ENCODE measurements around the gene DCLRE1A. TPM values are rescaled to one million over a fixed set of nuclear protein-coding genes. Genes with fewer than 3 reads are reported as not detected.
"Not testable (repeated sequence)": the region's sequence is repeated elsewhere in the genome, so short reads cannot be mapped to it uniquely, and the experiment has no call there.

Gene DCLRE1A
- total RNA-seq, 1 donor from 2014 or later = 7.3 TPM

DNA sequence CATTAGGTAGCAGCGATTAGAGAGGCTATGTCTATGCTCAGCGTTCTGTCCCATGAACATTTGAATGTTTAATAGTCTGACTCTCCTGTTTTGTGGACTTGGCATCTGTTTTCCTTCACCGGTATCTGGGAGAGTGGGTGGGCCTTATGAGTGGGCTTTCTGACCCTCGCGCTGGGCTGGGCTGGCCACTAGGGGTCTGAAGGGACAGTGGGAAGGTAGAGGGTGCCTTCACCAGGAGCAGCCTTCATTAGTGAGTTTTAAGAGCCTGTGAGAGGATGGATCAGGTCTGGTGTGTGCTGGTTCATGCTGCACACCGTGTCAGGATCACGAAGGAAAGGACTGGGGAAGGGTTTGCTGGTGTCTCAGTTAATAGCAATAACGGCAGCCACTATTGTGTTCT lies 33.4 kb downstream of the DCLRE1A start:
- no peaks in the 10 kb centered on the region for H3K27me3 Mint-ChIP-seq (ENCODE audit: unreplicated experiment)
- H3K9me3 Mint-ChIP-seq (ENCODE audit: unreplicated experiment) = no peaks in the 10 kb centered on the region
- H3K4me3 Mint-ChIP-seq (ENCODE audit: unreplicated experiment) = no peak overlapping the region
- H3K27ac Mint-ChIP-seq (ENCODE audit: unreplicated experiment) = no peak overlapping the region
- DNase-seq (ENCODE audit: extremely low spot score, unreplicated experiment) = no peak
- no peaks in the 10 kb centered on the region for H3K4me1 Mint-ChIP-seq (ENCODE audit: unreplicated experiment)
- TF ChIP-seq, protein P1, sequence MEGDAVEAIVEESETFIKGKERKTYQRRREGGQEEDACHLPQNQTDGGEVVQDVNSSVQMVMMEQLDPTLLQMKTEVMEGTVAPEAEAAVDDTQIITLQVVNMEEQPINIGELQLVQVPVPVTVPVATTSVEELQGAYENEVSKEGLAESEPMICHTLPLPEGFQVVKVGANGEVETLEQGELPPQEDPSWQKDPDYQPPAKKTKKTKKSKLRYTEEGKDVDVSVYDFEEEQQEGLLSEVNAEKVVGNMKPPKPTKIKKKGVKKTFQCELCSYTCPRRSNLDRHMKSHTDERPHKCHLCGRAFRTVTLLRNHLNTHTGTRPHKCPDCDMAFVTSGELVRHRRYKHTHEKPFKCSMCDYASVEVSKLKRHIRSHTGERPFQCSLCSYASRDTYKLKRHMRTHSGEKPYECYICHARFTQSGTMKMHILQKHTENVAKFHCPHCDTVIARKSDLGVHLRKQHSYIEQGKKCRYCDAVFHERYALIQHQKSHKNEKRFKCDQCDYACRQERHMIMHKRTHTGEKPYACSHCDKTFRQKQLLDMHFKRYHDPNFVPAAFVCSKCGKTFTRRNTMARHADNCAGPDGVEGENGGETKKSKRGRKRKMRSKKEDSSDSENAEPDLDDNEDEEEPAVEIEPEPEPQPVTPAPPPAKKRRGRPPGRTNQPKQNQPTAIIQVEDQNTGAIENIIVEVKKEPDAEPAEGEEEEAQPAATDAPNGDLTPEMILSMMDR (IDR thresholded peaks at IDR 0.05) = no peak
- no peaks in the 10 kb centered on the region for H3K36me3 Mint-ChIP-seq (ENCODE audit: unreplicated experiment)

DNA sequence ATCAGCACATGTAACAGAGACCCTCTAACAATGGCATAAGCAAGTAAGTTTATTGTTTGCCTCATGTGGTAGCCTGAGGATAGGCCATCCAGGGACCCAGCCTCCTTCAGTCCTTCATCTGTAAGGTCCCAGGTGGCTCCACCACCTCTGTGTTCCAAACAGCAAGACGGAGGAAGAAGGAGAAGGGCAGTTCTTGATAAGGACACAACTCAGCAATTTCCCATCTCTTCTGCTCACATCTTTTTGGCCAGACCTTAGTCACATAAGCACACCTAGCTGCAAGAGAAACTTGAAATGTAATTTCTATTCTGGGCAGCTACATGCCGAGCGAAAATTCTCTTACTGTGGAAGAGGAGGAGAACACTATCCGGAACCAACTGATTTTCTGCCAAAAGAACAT lies 33.9 kb downstream of the DCLRE1A start:
- TF ChIP-seq, protein P1 (IDR thresholded peaks at IDR 0.05) = no peak
- DNase-seq (ENCODE audit: extremely low spot score, unreplicated experiment) = no peak
- Mint-ChIP-seq H3K36me3 (ENCODE audit: unreplicated experiment) (no peaks in the 10 kb centered on the region), H3K4me1 (ENCODE audit: unreplicated experiment) (no peaks in the 10 kb centered on the region), H3K27ac (ENCODE audit: unreplicated experiment) (no peak overlapping the region), H3K27me3 (ENCODE audit: unreplicated experiment) (no peaks in the 10 kb centered on the region), H3K4me3 (ENCODE audit: unreplicated experiment) (no peak overlapping the region), H3K9me3 (ENCODE audit: unreplicated experiment) (no peaks in the 10 kb centered on the region)

- not testable (repeated sequence) for H3K9me3 Mint-ChIP-seq (ENCODE audit: unreplicated experiment); DNase-seq (ENCODE audit: extremely low spot score, unreplicated experiment); H3K36me3 Mint-ChIP-seq (ENCODE audit: unreplicated experiment); H3K4me1 Mint-ChIP-seq (ENCODE audit: unreplicated experiment); H3K27ac Mint-ChIP-seq (ENCODE audit: unreplicated experiment); H3K4me3 Mint-ChIP-seq (ENCODE audit: unreplicated experiment)
- peaks cover 32% of the 10 kb centered on the region for H3K27me3 Mint-ChIP-seq (ENCODE audit: unreplicated experiment)
These were observed 39.2 kb downstream of the DCLRE1A start for GRCh38 chr10:113814700-113815099.

- DNase-seq (ENCODE audit: extremely low spot score, unreplicated experiment) = no peak
- H3K36me3 Mint-ChIP-seq (ENCODE audit: unreplicated experiment) = no peaks in the 10 kb centered on the region
- peaks cover 9% of the 10 kb centered on the region for H3K9me3 Mint-ChIP-seq (ENCODE audit: unreplicated experiment)
- H3K4me3 Mint-ChIP-seq (ENCODE audit: unreplicated experiment) = no peak overlapping the region
- H3K4me1 Mint-ChIP-seq (ENCODE audit: unreplicated experiment) = no peaks in the 10 kb centered on the region
- no peak overlapping the region for H3K27ac Mint-ChIP-seq (ENCODE audit: unreplicated experiment)
- TF ChIP-seq, protein P1 (IDR thresholded peaks at IDR 0.05) = no peak
- H3K27me3 Mint-ChIP-seq (ENCODE audit: unreplicated experiment) = peaks cover 52% of the 10 kb centered on the region
These were observed 45.7 kb downstream of the DCLRE1A start for GRCh38 chr10:113808168-113808567.

GRCh38 chr10:113806503-113806902 lies 47.4 kb downstream of the DCLRE1A start:
- DNase-seq (ENCODE audit: extremely low spot score, unreplicated experiment) = no peak
- Mint-ChIP-seq H3K9me3 (ENCODE audit: unreplicated experiment) (no peaks in the 10 kb centered on the region), H3K36me3 (ENCODE audit: unreplicated experiment) (no peaks in the 10 kb centered on the region), H3K27ac (ENCODE audit: unreplicated experiment) (no peak overlapping the region), H3K4me1 (ENCODE audit: unreplicated experiment) (no peaks in the 10 kb centered on the region), H3K27me3 (ENCODE audit: unreplicated experiment) (peaks cover 37% of the 10 kb centered on the region), H3K4me3 (ENCODE audit: unreplicated experiment) (no peak overlapping the region)
- TF ChIP-seq, protein P1 (IDR thresholded peaks at IDR 0.05) = no peak

- Mint-ChIP-seq H3K36me3 (ENCODE audit: unreplicated experiment) (no peaks in the 10 kb centered on the region), H3K27me3 (ENCODE audit: unreplicated experiment) (peaks cover 26% of the 10 kb centered on the region), H3K27ac (ENCODE audit: unreplicated experiment) (no peak overlapping the region), H3K4me3 (ENCODE audit: unreplicated experiment) (no peak overlapping the region), H3K9me3 (ENCODE audit: unreplicated experiment) (no peaks in the 10 kb centered on the region), H3K4me1 (ENCODE audit: unreplicated experiment) (peaks cover 1% of the 10 kb centered on the region)
- TF ChIP-seq, protein P1 (IDR thresholded peaks at IDR 0.05) = no peak
- DNase-seq (ENCODE audit: extremely low spot score, unreplicated experiment) = no peak
These were observed 50.9 kb downstream of the DCLRE1A start for GRCh38 chr10:113802997-113803396.

All from osteocyte (in vitro differentiated cells).